EH (cell line): ENCODE measurements around the gene TRMT2B.
A peak's percentile ranks its signal among the peaks of the same experiment; 100 is the strongest.
"Not testable (repeated sequence)": the region's sequence is repeated elsewhere in the genome, so short reads cannot be mapped to it uniquely, and the experiment has no call there.

Source experiments
- DNase-seq: peaks from one replicate; pipeline ENCODE4 v3.0.0-alpha.2; 2015; ENCODE audit warnings: low read depth

Gene TRMT2B

GRCh38 chrX:101051549-101052302, at the start of gene TRMT2B:
Gene TRMT2B (minus strand): TSS chrX:101052111. CDS start chrX:101042289, 9,822 bp downstream.
- peak; percentile 76 for DNase-seq

DNA sequence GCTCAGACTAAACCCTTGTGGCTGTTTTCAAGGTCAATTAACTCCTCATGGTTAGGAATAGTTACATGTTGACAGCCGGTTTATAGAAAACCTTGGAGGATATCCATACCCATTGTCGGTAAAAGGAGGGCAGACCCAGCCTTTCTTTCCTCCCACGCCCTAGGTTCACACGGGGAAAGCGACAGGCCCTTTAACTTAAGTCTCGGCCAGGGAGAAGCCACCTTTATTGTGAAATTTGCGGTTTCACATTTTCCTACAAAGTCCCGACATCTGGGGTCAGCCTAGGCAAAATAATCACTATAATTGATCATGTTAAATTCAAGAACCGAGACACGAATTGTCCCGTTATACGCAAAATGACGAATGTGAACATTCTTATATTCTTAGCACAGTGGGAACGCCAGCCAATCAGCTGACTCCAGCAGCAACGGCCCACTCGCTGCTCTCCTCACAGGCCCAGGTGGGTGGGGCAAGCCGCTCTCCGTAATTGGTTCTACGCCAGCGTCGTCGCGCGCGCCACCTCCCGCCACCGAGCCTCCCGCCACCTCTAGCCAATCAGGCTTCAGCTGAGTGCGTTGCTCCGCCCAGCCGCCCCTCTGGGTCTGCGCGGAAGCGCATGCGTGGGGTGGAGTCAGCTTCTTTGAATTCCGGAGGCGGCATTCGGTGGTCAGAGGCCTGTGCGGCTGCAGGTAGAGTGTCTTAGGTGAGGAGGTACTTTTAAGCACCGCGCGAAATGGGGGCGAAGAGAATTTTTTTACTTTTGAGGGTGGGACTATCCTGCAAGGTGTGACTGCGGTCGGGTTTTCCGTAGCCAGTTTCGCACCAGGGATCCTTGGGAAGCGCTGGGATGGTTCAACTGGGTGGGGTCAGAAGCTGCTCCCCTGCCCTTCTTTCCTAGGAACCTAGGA, 45.9 kb upstream of the TRMT2B start, which contains the start of gene CENPI:
CENPI (plus strand) TSS at position 659 of the 908 bp plus-strand sequence. CDS start 2,867 bp downstream, outside the sequence.
- DNase-seq, result peak; percentile 93

- no peak for DNase-seq
Measured at GRCh38 chrX:101091817-101092216, 39.9 kb upstream of the TRMT2B start.

- DNase-seq, result no peak
Measured at GRCh38 chrX:101081231-101081630, 29.3 kb upstream of the TRMT2B start.

DNA sequence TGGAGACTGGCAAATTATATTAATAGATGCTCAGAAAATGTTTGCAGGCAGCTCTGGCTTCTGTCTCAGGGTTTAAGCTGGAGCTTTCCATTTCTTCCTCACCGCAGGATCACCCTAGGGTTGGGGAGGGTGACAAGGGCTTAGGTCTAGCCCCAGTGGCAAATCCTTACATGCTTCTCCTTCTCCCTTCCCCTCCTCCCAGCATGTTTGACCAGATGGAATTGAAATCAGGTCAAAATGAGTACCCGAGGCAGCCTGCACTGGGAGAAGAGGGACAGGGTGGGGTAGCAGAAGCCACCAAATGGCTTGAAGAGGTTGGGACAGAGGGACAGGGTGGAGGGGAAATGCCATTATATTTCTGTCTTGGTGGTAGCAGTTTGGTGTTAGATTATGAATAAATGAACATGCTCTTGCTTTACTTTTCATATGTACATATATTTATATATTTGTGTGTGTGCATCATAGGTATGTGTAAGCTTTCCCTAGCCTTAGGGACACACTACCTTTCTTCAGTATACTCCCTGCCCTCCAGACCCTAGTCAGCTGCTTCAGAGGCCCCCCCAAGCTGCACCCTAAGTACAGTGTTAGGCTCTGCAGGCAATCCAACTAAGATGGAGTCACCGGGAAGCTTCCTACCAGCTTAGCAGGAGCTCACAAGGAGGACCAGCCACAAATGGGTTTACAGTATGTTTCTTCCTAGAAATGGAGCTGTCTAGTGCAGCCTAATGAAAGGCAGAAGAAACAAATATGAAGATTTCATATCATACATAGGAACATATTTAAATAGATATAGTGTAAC, 28.6 kb upstream of the TRMT2B start:
- no peak for DNase-seq

GRCh38 chrX:101079736-101080270, 27.9 kb upstream of the TRMT2B start:
- no peak for DNase-seq

DNA sequence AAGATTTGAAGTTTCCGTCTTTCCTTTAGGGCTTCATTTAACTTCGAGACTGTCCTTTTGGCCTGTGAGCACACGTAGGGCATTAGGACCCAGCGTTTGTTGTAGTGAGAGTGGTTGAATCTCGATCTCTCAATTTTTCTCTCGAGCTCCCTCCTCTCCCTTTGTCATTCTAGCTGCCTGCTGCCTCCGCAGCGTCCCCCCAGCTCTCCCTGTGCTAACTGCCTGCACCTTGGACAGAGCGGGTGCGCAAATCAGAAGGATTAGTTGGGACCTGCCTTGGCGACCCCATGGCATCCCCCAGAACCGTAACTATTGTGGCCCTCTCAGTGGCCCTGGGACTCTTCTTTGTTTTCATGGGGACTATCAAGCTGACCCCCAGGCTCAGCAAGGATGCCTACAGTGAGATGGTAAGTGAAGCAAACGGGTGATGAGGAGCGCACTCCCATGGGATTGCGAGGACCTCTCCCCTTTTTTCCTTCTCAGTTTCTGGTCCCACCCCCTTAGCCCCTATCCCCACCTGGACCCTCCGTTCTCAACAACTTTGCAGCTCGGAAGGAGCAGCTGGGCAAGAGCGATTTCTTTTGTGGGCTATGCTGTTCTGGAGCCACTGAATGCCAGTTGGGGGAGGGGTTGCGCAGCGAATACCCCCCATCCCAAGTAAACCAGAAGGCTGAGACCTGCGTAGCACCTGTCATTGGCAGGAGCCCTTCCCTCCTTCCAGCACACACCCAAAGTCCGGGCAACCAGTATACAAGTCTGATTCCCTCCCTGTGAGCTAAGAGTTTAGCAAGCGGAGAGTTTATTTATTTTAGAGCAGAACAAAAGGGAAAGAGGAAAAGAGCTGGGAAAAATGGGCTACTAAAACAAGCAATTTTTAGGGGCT, 27.0 kb upstream of the TRMT2B start, which contains the start of gene TMEM35A:
TMEM35A (plus strand) TSS at position 164 of the 883 bp plus-strand sequence; CDS start at position 288, 124 bp downstream.
- DNase-seq, result peak; percentile 45

DNA sequence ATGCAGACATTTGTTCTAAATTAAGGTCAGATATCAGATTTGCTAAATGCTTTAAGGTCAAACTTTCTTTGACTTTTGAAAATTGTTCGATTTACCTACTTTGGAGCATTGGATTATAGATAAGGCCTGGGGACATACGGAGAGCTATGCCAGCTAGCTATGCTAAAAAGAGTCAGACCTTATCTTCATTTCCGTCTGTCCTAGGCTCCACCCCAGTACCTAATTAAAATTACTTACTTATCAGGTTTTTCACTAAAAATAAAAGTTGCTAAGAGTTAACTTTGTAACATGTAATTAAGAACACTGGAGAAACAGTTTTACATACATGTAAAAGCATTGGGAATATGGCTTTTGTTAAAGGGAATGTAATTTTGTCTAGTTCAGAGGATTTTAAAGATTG, 19.7 kb upstream of the TRMT2B start:
- no peak for DNase-seq

DNA sequence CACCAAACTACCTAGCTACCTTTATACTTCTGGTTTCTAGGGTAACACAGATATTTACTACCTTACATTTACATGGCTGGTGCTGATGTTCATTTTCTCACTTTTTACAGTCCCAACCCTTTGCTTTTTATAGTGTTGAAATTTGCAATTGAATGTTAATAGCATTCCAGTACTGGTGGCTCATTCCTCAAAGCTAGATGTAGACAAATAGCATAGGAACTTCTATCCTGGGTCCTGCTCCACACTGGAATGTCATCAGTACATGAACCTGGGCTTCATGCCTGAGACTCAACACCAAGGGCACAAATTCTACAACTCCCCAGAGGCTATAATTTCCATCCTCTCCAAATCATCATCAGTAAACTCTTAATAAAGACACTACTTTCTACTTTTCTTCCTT, 10.3 kb upstream of the TRMT2B start:
- peak; percentile 71 for DNase-seq

GRCh38 chrX:101057093-101057714, 5.3 kb upstream of the TRMT2B start:
- DNase-seq, result peak; percentile 82

- peak; percentile 77 for DNase-seq
Measured at GRCh38 chrX:101056551-101056950, 4.6 kb upstream of the TRMT2B start.

GRCh38 chrX:101051153-101051548, 760 bp downstream of the TRMT2B start:
- no peak for DNase-seq

DNA sequence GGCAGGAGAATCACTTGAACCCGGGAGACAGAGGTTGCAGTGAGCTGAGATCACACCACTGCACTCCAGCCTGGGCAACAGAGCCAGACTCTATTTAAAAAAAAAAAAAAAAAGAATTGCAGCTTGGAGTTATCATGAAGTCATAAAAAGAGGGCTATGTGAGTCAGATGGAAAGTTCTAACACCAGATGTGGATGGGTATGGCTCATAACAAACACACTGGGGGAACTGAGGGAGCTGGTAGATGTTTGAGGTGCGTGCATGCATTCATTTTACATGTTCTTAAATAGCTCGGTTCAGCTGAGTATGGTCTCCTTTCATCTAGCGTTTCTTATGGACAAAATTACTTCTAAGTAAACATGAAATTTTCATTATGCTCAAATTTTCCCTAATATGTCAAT, 11.7 kb downstream of the TRMT2B start:
- DNase-seq, result peak; percentile 4

- DNase-seq, result no peak
Measured at GRCh38 chrX:101037231-101037630, 14.7 kb downstream of the TRMT2B start.

GRCh38 chrX:101029665-101030064, 22.2 kb downstream of the TRMT2B start:
- no peak for DNase-seq

DNA sequence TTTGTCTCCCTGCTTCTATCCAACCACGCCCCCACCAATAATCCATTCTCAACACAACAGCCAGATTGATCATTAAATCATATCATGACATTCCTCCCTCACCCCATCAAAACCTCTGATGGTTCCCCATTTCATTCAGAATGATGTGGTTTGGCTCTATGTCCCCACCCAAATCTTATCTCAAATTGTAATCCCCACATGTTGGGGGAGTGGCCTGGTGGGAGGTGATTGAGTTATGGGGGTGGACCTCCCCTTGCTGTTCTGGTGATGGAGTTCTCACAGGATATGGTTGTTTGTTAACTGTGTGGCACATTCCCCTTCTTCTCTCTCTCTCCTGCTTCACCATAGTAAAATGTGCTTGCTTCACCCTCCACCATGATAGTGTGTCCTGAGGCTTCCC, 23.3 kb downstream of the TRMT2B start:
- DNase-seq, result no peak

- peak; percentile 20 for DNase-seq
Measured at GRCh38 chrX:101025126-101025525, 26.8 kb downstream of the TRMT2B start.

DNA sequence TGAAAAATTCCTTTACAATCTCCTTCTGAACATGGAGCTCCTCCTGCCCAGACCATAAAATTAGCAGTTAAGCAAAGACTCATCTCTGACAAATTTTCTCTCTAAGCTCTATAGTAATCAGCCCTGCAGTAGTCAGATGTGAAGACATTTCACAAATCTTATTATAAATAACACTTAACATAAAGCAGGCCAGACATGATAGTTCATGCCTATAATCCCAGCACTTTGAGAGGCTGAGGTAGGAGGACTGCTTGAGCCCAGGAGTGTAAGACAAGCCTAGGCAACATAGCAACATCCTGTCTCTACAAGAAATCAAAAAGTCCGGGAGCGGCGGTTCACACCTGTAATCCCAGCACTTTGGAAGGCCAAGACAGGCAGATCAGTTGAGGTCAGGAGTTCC, 29.9 kb downstream of the TRMT2B start:
- DNase-seq, result no peak

GRCh38 chrX:101012031-101012430, 39.9 kb downstream of the TRMT2B start:
- not testable (repeated sequence) for DNase-seq

DNA sequence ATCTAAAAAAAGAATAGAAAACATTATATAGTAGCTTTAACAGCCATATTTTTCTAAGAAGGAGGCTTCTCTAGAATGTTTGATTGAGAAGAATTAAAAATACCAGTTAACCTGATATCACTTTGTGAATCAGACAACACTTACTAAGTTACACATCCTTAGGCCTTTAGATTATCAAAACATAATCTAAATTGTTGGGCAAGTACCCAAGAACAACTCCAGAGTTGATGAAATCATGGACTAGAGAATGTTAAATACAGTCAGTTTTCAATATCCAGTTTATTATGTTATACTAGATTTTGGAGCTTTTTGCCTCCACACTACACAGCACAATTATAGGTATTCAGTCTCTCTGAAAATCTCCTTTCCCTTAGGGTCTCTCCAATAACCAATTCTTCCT, 42.8 kb downstream of the TRMT2B start:
- DNase-seq, result peak; percentile 61
